SU-DHL-6 (cell line): Measurements from ENCODE around the gene FOXK2.

ENCODE experiments used
- H2AFZ ChIP-seq: fragments of 200-600 bp; sonication (generic); 2 replicates; pipeline ENCODE4 v1.6.1; 2014; ENCODE audit warnings: low read depth, mild to moderate bottlenecking, moderate library complexity, mixed read lengths, antibody characterized with exemption, low read length; ENCODE audit not compliant: severe bottlenecking
- H3F3A ChIP-seq: fragments of 200-600 bp; shearing (Covaris generic); 2 replicates; pipeline ENCODE4 v1.6.0; 2016; ENCODE audit warnings: antibody characterized with exemption, mild to moderate bottlenecking; ENCODE audit not compliant: insufficient read depth
- H3K27ac ChIP-seq: fragments of 200-600 bp; sonication (generic); 2 replicates; pipeline ENCODE4 v1.5.1; 2016; ENCODE audit warnings: low read depth, mild to moderate bottlenecking, low read length, moderate library complexity, mixed read lengths
- H3K27me3 ChIP-seq: fragments of 200-600 bp; sonication (generic), shearing (Covaris generic); 2 replicates; pipeline ENCODE4 v1.6.0; 2014; ENCODE audit warnings: mild to moderate bottlenecking, low read length
- H3K36me3 ChIP-seq: fragments of 200-600 bp; sonication (generic); 2 replicates; pipeline ENCODE4 v1.6.1; 2014; ENCODE audit warnings: mild to moderate bottlenecking, low read length, mixed read lengths
- H3K4me2 ChIP-seq: fragments of 300-600, 200-600 bp; shearing (Covaris generic), sonication (generic); 2 replicates; pipeline ENCODE4 v1.6.0; 2014; ENCODE audit warnings: low read length, low read depth, mild to moderate bottlenecking; ENCODE audit not compliant: poor library complexity, severe bottlenecking
- H3K4me3 ChIP-seq: fragments of 200-600 bp; sonication (generic); 2 replicates; pipeline ENCODE4 v1.5.1; 2014; ENCODE audit warnings: antibody characterized with exemption, low read length, mild to moderate bottlenecking, mixed read lengths; ENCODE audit not compliant: insufficient read depth, poor library complexity, severe bottlenecking
- H3K79me2 ChIP-seq: fragments of 200-600 bp; sonication (generic); 2 replicates; pipeline ENCODE4 v1.6.1; 2014; ENCODE audit warnings: mild to moderate bottlenecking, low read length, moderate library complexity; ENCODE audit not compliant: insufficient read depth
- H3K9ac ChIP-seq: fragments of 200-600 bp; sonication (generic); 2 replicates; pipeline ENCODE4 v1.7.0; 2014; ENCODE audit warnings: mild to moderate bottlenecking, low read length
- H3K9me2 ChIP-seq: fragments of 200-600 bp; sonication (generic); replicated peaks from 2 replicates; pipeline ENCODE4 v1.6.1; 2014; ENCODE audit warnings: low read length; ENCODE audit not compliant: insufficient read depth
- H3K9me3 ChIP-seq: fragments of 200-600 bp; sonication (generic); 2 replicates; pipeline ENCODE4 v1.6.1; 2014; ENCODE audit warnings: low read length, mixed read lengths; ENCODE audit not compliant: insufficient read depth
- H4K20me1 ChIP-seq: fragments of 200-600 bp; sonication (generic); 2 replicates; pipeline ENCODE4 v1.6.1; 2014; ENCODE audit warnings: low read depth, mild to moderate bottlenecking, antibody characterized with exemption, low read length, moderate library complexity, mixed read lengths
- EZH2phosphoT487 ChIP-seq: fragments of 200-600 bp; sonication (generic), shearing (Covaris generic); conservative IDR thresholded peaks from 2 replicates; pipeline ENCODE4 v1.6.1; 2018; ENCODE audit warnings: mild to moderate bottlenecking, antibody characterized with exemption, low read length, moderate library complexity, mixed read lengths
- TF ChIP-seq, protein P1 (sequence below): fragments of 200-600 bp; sonication (generic); IDR thresholded peaks from one replicate; pipeline ENCODE4 v1.5.1; 2017; ENCODE audit warnings: antibody characterized with exemption, mild to moderate bottlenecking, low read length, moderate library complexity; ENCODE audit not compliant: insufficient read depth, poor library complexity, severe bottlenecking

The FOXK2 gene

GRCh38 chr17:82590216-82590615 is 70.7 kb downstream of the FOXK2 start:
- TF ChIP-seq, protein P1, sequence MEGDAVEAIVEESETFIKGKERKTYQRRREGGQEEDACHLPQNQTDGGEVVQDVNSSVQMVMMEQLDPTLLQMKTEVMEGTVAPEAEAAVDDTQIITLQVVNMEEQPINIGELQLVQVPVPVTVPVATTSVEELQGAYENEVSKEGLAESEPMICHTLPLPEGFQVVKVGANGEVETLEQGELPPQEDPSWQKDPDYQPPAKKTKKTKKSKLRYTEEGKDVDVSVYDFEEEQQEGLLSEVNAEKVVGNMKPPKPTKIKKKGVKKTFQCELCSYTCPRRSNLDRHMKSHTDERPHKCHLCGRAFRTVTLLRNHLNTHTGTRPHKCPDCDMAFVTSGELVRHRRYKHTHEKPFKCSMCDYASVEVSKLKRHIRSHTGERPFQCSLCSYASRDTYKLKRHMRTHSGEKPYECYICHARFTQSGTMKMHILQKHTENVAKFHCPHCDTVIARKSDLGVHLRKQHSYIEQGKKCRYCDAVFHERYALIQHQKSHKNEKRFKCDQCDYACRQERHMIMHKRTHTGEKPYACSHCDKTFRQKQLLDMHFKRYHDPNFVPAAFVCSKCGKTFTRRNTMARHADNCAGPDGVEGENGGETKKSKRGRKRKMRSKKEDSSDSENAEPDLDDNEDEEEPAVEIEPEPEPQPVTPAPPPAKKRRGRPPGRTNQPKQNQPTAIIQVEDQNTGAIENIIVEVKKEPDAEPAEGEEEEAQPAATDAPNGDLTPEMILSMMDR, result no peak
- no peak for TF ChIP-seq EZH2phosphoT487
- H3K4me3 ChIP-seq, result no peak overlapping the region
- H3K4me2 ChIP-seq, result no peak overlapping the region
- H3K9me2 ChIP-seq, result no peaks in the 10 kb centered on the region
- no peaks in the 10 kb centered on the region for H3K79me2 ChIP-seq
- no peaks in the 10 kb centered on the region for H4K20me1 ChIP-seq
- H3K36me3 ChIP-seq, result peaks cover 4% of the 10 kb centered on the region; the same call in 1 of the 2 replicates
- H3K27ac ChIP-seq, result no peak overlapping the region
- no peaks in the 10 kb centered on the region for H3K27me3 ChIP-seq
- H3K9ac ChIP-seq, result no peak overlapping the region
- H3F3A ChIP-seq, result peaks cover 35% of the 10 kb centered on the region
- H2AFZ ChIP-seq, result no peak overlapping the region
- H3K9me3 ChIP-seq, result no peaks in the 10 kb centered on the region

- no peak overlapping the region for H3K4me2 ChIP-seq
- H2AFZ ChIP-seq, result no peak overlapping the region
- H4K20me1 ChIP-seq, result no peaks in the 10 kb centered on the region
- no peaks in the 10 kb centered on the region for H3K9me2 ChIP-seq
- no peak overlapping the region for H3K9ac ChIP-seq
- H3K27me3 ChIP-seq, result no peaks in the 10 kb centered on the region
- H3F3A ChIP-seq, result peaks cover 35% of the 10 kb centered on the region
- no peak overlapping the region for H3K4me3 ChIP-seq
- TF ChIP-seq, protein P1, result no peak
- no peak for TF ChIP-seq EZH2phosphoT487
- no peaks in the 10 kb centered on the region for H3K79me2 ChIP-seq
- no peaks in the 10 kb centered on the region for H3K36me3 ChIP-seq
- peak overlapping the region; percentile 76; the same call in 1 of the 2 replicates for H3K27ac ChIP-seq
- H3K9me3 ChIP-seq, result no peaks in the 10 kb centered on the region
Observed at GRCh38 chr17:82590881-82591539, 71.5 kb downstream of the FOXK2 start.

DNA sequence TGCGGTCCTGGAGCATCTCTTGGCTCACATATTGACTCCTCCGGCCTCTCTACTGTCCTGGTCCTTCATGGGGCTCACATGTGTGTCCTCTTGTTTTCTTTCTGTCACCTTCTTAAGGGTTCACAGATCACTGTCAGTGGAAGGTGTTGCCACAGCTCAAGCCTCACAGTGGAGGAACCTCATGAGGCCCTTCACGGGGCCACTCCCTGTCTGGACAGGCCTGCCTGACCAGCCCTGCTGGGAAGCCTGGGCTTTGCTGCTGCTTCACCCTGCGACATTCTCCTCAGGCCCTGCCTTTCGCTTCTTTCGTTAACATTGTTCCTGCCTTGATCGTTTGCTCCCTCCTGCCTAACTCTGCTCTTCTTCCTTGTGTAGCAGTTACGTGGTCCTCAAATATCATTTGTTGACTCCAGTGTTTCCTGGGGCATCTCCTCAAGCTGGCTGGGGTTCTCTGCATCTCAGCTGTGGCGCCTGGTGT is 72.8 kb downstream of the FOXK2 start:
- H3K9me3 ChIP-seq, result no peaks in the 10 kb centered on the region
- peak overlapping the region; percentile 76 for H3K27ac ChIP-seq
- no peaks in the 10 kb centered on the region for H4K20me1 ChIP-seq
- no peaks in the 10 kb centered on the region for H3K27me3 ChIP-seq
- H3F3A ChIP-seq, result peaks cover 35% of the 10 kb centered on the region
- H3K4me3 ChIP-seq, result no peak overlapping the region
- no peaks in the 10 kb centered on the region for H3K36me3 ChIP-seq
- H3K4me2 ChIP-seq, result no peak overlapping the region
- no peak for TF ChIP-seq EZH2phosphoT487
- TF ChIP-seq, protein P1, result no peak
- no peaks in the 10 kb centered on the region for H3K79me2 ChIP-seq
- no peak overlapping the region for H3K9ac ChIP-seq
- no peak overlapping the region for H2AFZ ChIP-seq
- H3K9me2 ChIP-seq, result no peaks in the 10 kb centered on the region
